B cell (primary cell): ENCODE data around the gene GNG3. TPM values are rescaled to one million over a fixed set of nuclear protein-coding genes. Genes with fewer than 3 reads are reported as not detected.

Experiments
- ATAC-seq: fragments of 200-7000 bp; cut with Tn5 transposase; one replicate; pipeline ENCODE4 v1.10.0; 2021; ENCODE audit warnings: low read depth, mild to moderate bottlenecking, moderate number of reproducible peaks, moderate library complexity
- CTCF ChIA-PET: fragments of 350-600 bp; sonication (Branson Sonifier 250); formaldehyde crosslinking; loops from one replicate; lab custom pipeline; 2021; ENCODE audit warnings: antibody characterized with exemption, inconsistent platforms; lab: Charles Lee
- POLR2A ChIA-PET: fragments of 350-600 bp; sonication (Branson Sonifier 250); formaldehyde crosslinking; loops from one replicate; lab custom pipeline; 2021; ENCODE audit warnings: antibody characterized with exemption; lab: Charles Lee
- DNase-seq: peaks from one replicate; pipeline ENCODE4 v3.0.0; 2013
- H2AFZ ChIP-seq: 2 replicates; pipeline ENCODE4 v1.6.1; 2012; ENCODE audit warnings: mild to moderate bottlenecking, low read depth, low read length; ENCODE audit not compliant: insufficient read depth, poor library complexity, severe bottlenecking
- H3K27ac ChIP-seq, 2 donors: 1 replicate in 1 of 2; 2 replicates in 1 of 2; pipeline ENCODE4 v1.5.1; 2012 to 2013; ENCODE audit warnings: low read length in 2 of 2, mild to moderate bottlenecking in 2 of 2, moderate library complexity in 1 of 2
- H3K27me3 ChIP-seq, 4 experiments: fragments of 200-600 bp in 1 of 4; sonication (generic) in 1 of 4; replicated peaks in 1 of 4; 1 replicate in 2 of 4; 2 replicates in 2 of 4; pipeline versions ENCODE4 v1.6.1 to v1.7.0; 2013 to 2016; ENCODE audit warnings: low read length in 3 of 4, mild to moderate bottlenecking in 2 of 4, mixed read lengths in 1 of 4, moderate library complexity in 1 of 4; ENCODE audit not compliant: insufficient read depth in 4 of 4, control insufficient read depth in 3 of 4; ENCODE audit errors: control extremely low read depth in 1 of 4
- H3K36me3 ChIP-seq, 2 experiments: replicated peaks in 1 of 2; 1 replicate in 1 of 2; 2 replicates in 1 of 2; pipeline versions ENCODE4 v1.6.1 to v1.7.1; 2013; ENCODE audit warnings: low read length in 1 of 2; ENCODE audit not compliant: insufficient read depth in 2 of 2, control insufficient read depth in 1 of 2; ENCODE audit errors: control extremely low read depth in 1 of 2, extremely low read depth in 1 of 2
- H3K4me1 ChIP-seq, 2 donors: fragments of 200-600 bp in 1 of 2; sonication (generic) in 1 of 2; 1 replicate in 1 of 2; 2 replicates in 1 of 2; pipeline versions ENCODE4 v1.5.1 to v1.6.1; 2013 to 2017; ENCODE audit warnings: low read length in 2 of 2; ENCODE audit not compliant: control insufficient read depth in 2 of 2, insufficient read depth in 2 of 2
- H3K4me2 ChIP-seq: replicated peaks from 2 replicates; pipeline ENCODE3; 2012; ENCODE audit warnings: mild to moderate bottlenecking, low read depth, low read length; ENCODE audit not compliant: poor library complexity, severe bottlenecking
- H3K4me3 ChIP-seq, 5 experiments: fragments of 200-600 bp in 1 of 5; sonication (generic) in 1 of 5; 1 replicate in 3 of 5; 2 replicates in 2 of 5; pipeline versions ENCODE4 v1.5.1 to v1.7.0; 2011 to 2016; ENCODE audit warnings: low read length in 4 of 5, mild to moderate bottlenecking in 4 of 5, low read depth in 2 of 5, control low read depth in 1 of 5, moderate library complexity in 1 of 5; ENCODE audit not compliant: insufficient read depth in 1 of 5; ENCODE audit errors: control extremely low read depth in 1 of 5, extremely low read depth in 1 of 5
- H3K79me2 ChIP-seq: fragments of 200-600 bp; sonication (generic); one replicate; pipeline ENCODE4 v1.6.0; 2016; ENCODE audit warnings: low read length; ENCODE audit not compliant: control insufficient read depth, insufficient read depth
- H3K9ac ChIP-seq: fragments of 200-600 bp; sonication (generic); 2 replicates; pipeline ENCODE4 v1.6.1; 2017; ENCODE audit warnings: mild to moderate bottlenecking, low read length, moderate library complexity
- H3K9me3 ChIP-seq, 3 donors: one replicate each; pipeline versions ENCODE4 v1.6.1 to v1.7.1; 2013; ENCODE audit warnings: low read length in 2 of 3; ENCODE audit not compliant: control insufficient read depth in 2 of 3, insufficient read depth in 1 of 3; ENCODE audit errors: control extremely low read depth in 1 of 3
- H4K20me1 ChIP-seq: 2 replicates; pipeline ENCODE4 v1.6.0; 2012; ENCODE audit warnings: mild to moderate bottlenecking, low read length; ENCODE audit not compliant: insufficient read depth, control insufficient read depth, poor library complexity, severe bottlenecking
- H3K27ac Mint-ChIP-seq: one replicate; pipeline ENCODE4 v1.8.0; 2021; ENCODE audit warnings: mixed read lengths
- H3K27me3 Mint-ChIP-seq: one replicate; pipeline ENCODE4 v1.8.0; 2021; ENCODE audit warnings: mixed read lengths
- H3K4me1 Mint-ChIP-seq: one replicate; pipeline ENCODE4 v1.8.0; 2021; ENCODE audit warnings: mixed read lengths
- H3K4me3 Mint-ChIP-seq: one replicate; pipeline ENCODE4 v1.8.0; 2021; ENCODE audit warnings: mixed read lengths
- H3K9me3 Mint-ChIP-seq: one replicate; pipeline ENCODE4 v1.8.0; 2022; ENCODE audit warnings: mixed read lengths; ENCODE audit not compliant: insufficient read depth
- CTCF ChIP-seq: fragments of 200-600 bp; IDR thresholded peaks from one replicate; pipeline ENCODE4 v1.8.0; 2022; ENCODE audit warnings: antibody characterized with exemption, mild to moderate bottlenecking
- EZH2 ChIP-seq: IDR thresholded peaks from 2 replicates; pipeline ENCODE4 v1.6.1; 2012; ENCODE audit warnings: borderline replicate concordance, low read depth, mild to moderate bottlenecking, moderate library complexity, low read length; ENCODE audit not compliant: insufficient read depth, poor library complexity, severe bottlenecking
- WGBS: methylation state at CpG from one replicate; pipeline ENCODE4 v1.1.5; 2013; ENCODE audit warnings: missing lambda C conversion rate; ENCODE audit not compliant: insufficient coverage; 5-methylcytosine and 5-hydroxymethylcytosine counted together
- intact Hi-C: fragments of 100-400 bp; cut with micrococcal nuclease; formaldehyde crosslinking; loops from one replicate; pipeline ENCODE4 v1.10.0; 2022
- polyA plus RNA-seq: library from polyadenylated mRNA; depleted of rRNA; stranded (reverse); fragments of >200 nt; gene quantifications from 2 replicates; pipeline ENCODE4 v1.2.3, GENCODE V29; 2012
- total RNA-seq, 2 donors: library from RNA; stranded (reverse); fragments of 120-200 nt in 1 of 2; gene quantifications; 1 replicate in 1 of 2; 2 replicates in 1 of 2; pipeline versions ENCODE4 v1.2.3 to v1.2.4, GENCODE V29; 2013 to 2022

GNG3 gene
- total and polyA plus RNA-seq, 2 donors (not counting 1 experiment from before 2014, with no cell fraction given), result 2.1 to 5.5 TPM

GRCh38 chr11:62666259-62666926, 41.1 kb upstream of the GNG3 start:
- Histone ChIP-seq H3K27me3 (no peaks in the 10 kb centered on the region), H4K20me1 (peaks cover 9% of the 10 kb centered on the region), H3K4me2 (peak overlapping the region; percentile 78), H3K36me3 (peaks cover 4 to 19% of the 10 kb centered on the region in 2 experiments), H3K79me2 (peaks cover 62% of the 10 kb centered on the region), H3K4me1 (peaks cover 21 to 41% of the 10 kb centered on the region in 2 donors), H3K4me3 (peak overlapping the region; percentile 36 to 98 (median 83)), H2AFZ (no peak overlapping the region), H3K27ac (peak overlapping the region in 1 of 2 donors; percentile 81), H3K9ac (peak overlapping the region; percentile 82), H3K9me3 (no peaks in the 10 kb centered on the region)
- H3K9me3 Mint-ChIP-seq, result no peaks in the 10 kb centered on the region
- TF ChIP-seq EZH2 (no peak), CTCF (no peak)
- no peaks in the 10 kb centered on the region for H3K27me3 Mint-ChIP-seq
- CTCF ChIA-PET, result interaction anchor here (1.4 to 2.0 kb wide), 2 partner anchors 75 kb away, joined by 7 read pairs; partner anchors contain the start of gene TUT1
- POLR2A ChIA-PET, result interaction anchor here (0.8 to 3.3 kb wide), 14 partner anchors 8 to 105 kb away, joined by 3 to 62 read pairs (median 6); partner anchors contain the start of genes B3GAT3, EEF1G, GANAB and HNRNPUL2
- peak overlapping the region; percentile 56 for H3K27ac Mint-ChIP-seq
- WGBS, result 63% methylated on average over 15 of the region's 16 CpGs
- DNase-seq (no peak), ATAC-seq (no peak)
- peaks cover 57% of the 10 kb centered on the region for H3K4me1 Mint-ChIP-seq
- intact Hi-C loops, result no loop called here
- peak overlapping the region; percentile 97 for H3K4me3 Mint-ChIP-seq

GRCh38 chr11:62667460-62667859, 40.0 kb upstream of the GNG3 start:
- no CpG with 5 or more reads among the region's 2 CpGs for WGBS
- peaks cover 63% of the 10 kb centered on the region for H3K4me1 Mint-ChIP-seq

More at GRCh38 chr11:62667460-62667859, 40.0 kb upstream of the GNG3 start:
- Histone ChIP-seq H3K4me1 (peaks cover 24 to 46% of the 10 kb centered on the region in 2 donors), H4K20me1 (peaks cover 10% of the 10 kb centered on the region), H2AFZ (no peak overlapping the region), H3K9ac (no peak overlapping the region), H3K27ac (no peak overlapping the region), H3K79me2 (peaks cover 73% of the 10 kb centered on the region), H3K27me3 (no peaks in the 10 kb centered on the region), H3K4me2 (no peak overlapping the region), H3K9me3 (no peaks in the 10 kb centered on the region), H3K4me3 (no peak overlapping the region), H3K36me3 (peaks cover 4 to 16% of the 10 kb centered on the region in 2 experiments)
- DNase-seq (no peak), ATAC-seq (no peak)
- ChIA-PET CTCF (interaction anchor here (0.6 to 1.4 kb wide), 3 partner anchors 12 to 76 kb away, joined by 3 to 7 read pairs (median 4); partner anchors contain the start of gene TUT1), POLR2A (interaction anchor here (0.6 to 1.4 kb wide), 9 partner anchors 9 to 699 kb away, joined by 3 to 6 read pairs (median 4); partner anchors contain the start of genes GANAB, MTA2, TAF6L and UBXN1)
- Mint-ChIP-seq H3K4me3 (peak overlapping the region; percentile 97), H3K27ac (peak overlapping the region; percentile 56), H3K27me3 (no peaks in the 10 kb centered on the region), H3K9me3 (no peaks in the 10 kb centered on the region)
- TF ChIP-seq EZH2 (no peak), CTCF (no peak)
- intact Hi-C loops, result no loop called here
